Panc1 (cell line): ENCODE results near the gene STK32C. TPM values are rescaled to one million over a fixed set of nuclear protein-coding genes. Genes with fewer than 3 reads are reported as not detected.

Experiments used
- ATAC-seq: fragments of 200-7000 bp; cut with Tn5 transposase; 2 replicates; pipeline ENCODE4 v1.9.1; 2020; ENCODE audit warnings: mild to moderate bottlenecking, moderate library complexity
- BruUV-seq: library from RNA; stranded (reverse); fragments of 400-500 nt; replicated peaks from 2 replicates; lab custom pipeline; 2021; lab: Mats Ljungman, UMichigan
- CTCF ChIA-PET: fragments of 300-600 bp; sonication (Branson Sonifier 250); formaldehyde crosslinking; loops from one replicate; lab custom pipeline; 2022; ENCODE audit warnings: antibody characterized with exemption; lab: Charles Lee
- POLR2A ChIA-PET: fragments of 300-600 bp; sonication (Branson Sonifier 250); formaldehyde crosslinking; loops from one replicate; lab custom pipeline; 2022; ENCODE audit warnings: antibody characterized with exemption; lab: Charles Lee
- DNase-seq: peaks from one replicate; pipeline ENCODE4 v3.0.0-alpha.2; 2010; ENCODE audit warnings: low read depth, low spot score
- H3K27ac ChIP-seq: 2 replicates; pipeline ENCODE4 v1.5.1; 2011; ENCODE audit warnings: mild to moderate bottlenecking, low read length, inconsistent platforms
- H3K27me3 ChIP-seq: fragments of 200-500 bp; sonication (Bioruptor generic); 2 replicates; pipeline ENCODE4 v1.6.0; 2014; ENCODE audit warnings: low read length, inconsistent platforms; ENCODE audit not compliant: control insufficient read depth, insufficient read depth
- H3K36me3 ChIP-seq: fragments of 200-500 bp; sonication (Bioruptor generic); 2 replicates; pipeline ENCODE4 v1.5.1; 2014; ENCODE audit warnings: inconsistent platforms, mild to moderate bottlenecking, low read length, moderate library complexity; ENCODE audit not compliant: control insufficient read depth, insufficient read depth
- H3K4me1 ChIP-seq: 2 replicates; pipeline ENCODE4 v1.5.1; 2011; ENCODE audit warnings: inconsistent platforms, mild to moderate bottlenecking, low read length, moderate library complexity; ENCODE audit not compliant: control insufficient read depth, insufficient read depth
- H3K4me3 ChIP-seq, 2 experiments: 2 replicates each; pipeline ENCODE4 v1.5.1; 2011 to 2012; ENCODE audit warnings: low read depth in 2 of 2, low read length in 2 of 2, mild to moderate bottlenecking in 2 of 2, inconsistent platforms in 1 of 2, moderate library complexity in 1 of 2
- H3K9me3 ChIP-seq: fragments of 200-500 bp; sonication (Bioruptor generic); 2 replicates; pipeline ENCODE4 v1.5.1; 2014; ENCODE audit warnings: low read depth, mild to moderate bottlenecking, inconsistent platforms, low read length, moderate library complexity; ENCODE audit not compliant: control insufficient read depth, insufficient read depth
- CTCF ChIP-seq: fragments of 450-650 bp; IDR thresholded peaks from 2 replicates; pipeline ENCODE4 v1.5.1; 2017; ENCODE audit warnings: mild to moderate bottlenecking
- POLR2AphosphoS5 ChIP-seq: IDR thresholded peaks from 2 replicates; pipeline ENCODE4 v1.6.1; 2012; ENCODE audit warnings: mild to moderate bottlenecking, low read depth, low read length, moderate library complexity
- REST ChIP-seq, 2 experiments: IDR thresholded peaks; 2 replicates each; pipeline ENCODE4 v1.6.1; 2011 to 2012; ENCODE audit warnings: low read depth in 2 of 2, control low read depth in 1 of 2, low read length in 1 of 2, mild to moderate bottlenecking in 1 of 2, moderate library complexity in 1 of 2; ENCODE audit not compliant: insufficient read depth in 1 of 2
- SIN3A ChIP-seq: IDR thresholded peaks from 2 replicates; pipeline ENCODE4 v1.6.1; 2012; ENCODE audit warnings: low read depth, mild to moderate bottlenecking, low read length, moderate library complexity, borderline replicate concordance; ENCODE audit not compliant: insufficient read depth
- TCF7L2 ChIP-seq: IDR thresholded peaks from 2 replicates; pipeline ENCODE4 v1.6.1; 2011; ENCODE audit warnings: mild to moderate bottlenecking, low read depth, low read length, inconsistent platforms
- in situ Hi-C: cut with HindIII; loops from 2 replicates; pipeline ENCODE4 v1.10.0; 2016; ENCODE audit warnings: low sequenced_read_pairs, low pct_unique_long_range_greater_than_20kb
- intact Hi-C: fragments of 100-400 bp; cut with micrococcal nuclease; formaldehyde crosslinking; loops from one replicate; pipeline ENCODE4 v1.10.0; 2022; ENCODE audit not compliant: unreplicated experiment
- total RNA-seq: library from RNA; stranded (reverse); gene quantifications from one replicate; pipeline ENCODE4 v1.2.1, GENCODE V29; 2021; ENCODE audit not compliant: unreplicated experiment

The STK32C gene
- total RNA-seq, 1 experiment from 2014 or later: 53.7 TPM

GRCh38 chr10:132263866-132264265 lies 43.9 kb downstream of the STK32C start:
- no peak for ATAC-seq
- in situ Hi-C loops (no loop called here), intact Hi-C loops (no loop called here)
- Histone ChIP-seq H3K27me3 (no peaks in the 10 kb centered on the region), H3K9me3 (no peaks in the 10 kb centered on the region), H3K27ac (no peak overlapping the region), H3K4me1 (peaks cover 22% of the 10 kb centered on the region), H3K36me3 (no peaks in the 10 kb centered on the region), H3K4me3 (no peak overlapping the region)
- CTCF ChIA-PET: interaction anchor here (0.7 kb wide), 1 partner anchor 11 kb away, joined by 4 read pairs; no protein-coding TSS in a partner anchor
- POLR2A ChIA-PET: no interaction called here
- no peak for DNase-seq
- TF ChIP-seq REST (IDR thresholded peaks at IDR 0.05; ENCODE audit: insufficient read depth in 1 of 2, low read depth in 2 of 2, low read length in 1 of 2): no peak
- no peak for TF ChIP-seq POLR2AphosphoS5
- TF ChIP-seq SIN3A: no peak
- no peak for TF ChIP-seq TCF7L2
- TF ChIP-seq CTCF: no peak
- no TSS peak for BruUV-seq

- no peak for TF ChIP-seq TCF7L2
- no peak for TF ChIP-seq POLR2AphosphoS5
- no peak for TF ChIP-seq CTCF
- TF ChIP-seq REST (IDR thresholded peaks at IDR 0.05; ENCODE audit: insufficient read depth in 1 of 2, low read depth in 2 of 2, low read length in 1 of 2): no peak
- no peak for TF ChIP-seq SIN3A
- no peak for ATAC-seq
- no TSS peak for BruUV-seq
- Histone ChIP-seq H3K9me3 (no peaks in the 10 kb centered on the region), H3K4me1 (peaks cover 6% of the 10 kb centered on the region), H3K36me3 (no peaks in the 10 kb centered on the region), H3K27me3 (no peaks in the 10 kb centered on the region), H3K27ac (no peak overlapping the region), H3K4me3 (no peak overlapping the region)
- intact Hi-C loops (no loop called here), in situ Hi-C loops (no loop called here)
- ChIA-PET CTCF (no interaction called here), POLR2A (no interaction called here)
- DNase-seq: no peak
Observed at GRCh38 chr10:132259702-132260482, 47.9 kb downstream of the STK32C start.
